ENCODE data around the gene SLC35F4. TPM values are rescaled to one million over a fixed set of nuclear protein-coding genes. Genes with fewer than 3 reads are reported as not detected.

The SLC35F4 gene
- total RNA-seq, 1 donor, result not detected

DNA sequence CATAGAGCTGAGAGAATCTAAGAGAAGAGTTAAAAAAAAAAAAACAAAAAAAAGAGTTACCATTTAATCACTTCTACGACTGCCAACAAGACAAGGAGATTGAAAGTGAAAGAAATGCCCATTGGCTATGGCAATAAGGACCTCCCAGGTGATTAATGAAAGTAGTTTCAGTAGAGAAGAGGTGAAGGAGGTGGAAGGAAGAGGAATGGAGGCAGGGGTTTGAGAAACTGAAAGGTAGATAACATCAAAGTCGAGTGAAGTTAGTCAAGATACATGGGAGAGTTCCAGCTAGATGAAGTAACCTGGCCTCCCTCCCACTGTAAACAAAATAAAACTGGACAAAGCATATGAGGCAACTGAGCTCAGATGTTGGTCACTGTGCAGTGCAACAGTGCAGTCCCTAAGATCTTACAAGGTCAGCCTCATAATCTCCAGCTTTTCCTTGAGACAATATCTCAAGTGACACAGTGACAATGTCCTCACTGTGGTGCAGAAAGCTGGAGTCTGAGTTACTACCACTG, 254.3 kb downstream of the SLC35F4 start:
- H3K4me1 ChIP-seq (ENCODE audit: insufficient read depth, low read length), result no peaks in the 10 kb centered on the region
- H3K27me3 ChIP-seq (ENCODE audit: insufficient read depth, low read length), result no peaks in the 10 kb centered on the region
- no peak overlapping the region for H3K4me3 ChIP-seq (ENCODE audit: low read length)
- no peaks in the 10 kb centered on the region for H3K9me3 ChIP-seq (ENCODE audit: low read depth, low read length)

GRCh38 chr14:57610631-57611030, 255.3 kb downstream of the SLC35F4 start:
- Histone ChIP-seq H3K9me3 (ENCODE audit: low read depth, low read length) (no peaks in the 10 kb centered on the region), H3K4me1 (ENCODE audit: insufficient read depth, low read length) (no peaks in the 10 kb centered on the region), H3K27me3 (ENCODE audit: insufficient read depth, low read length) (no peaks in the 10 kb centered on the region), H3K4me3 (ENCODE audit: low read length) (no peak overlapping the region)

DNA sequence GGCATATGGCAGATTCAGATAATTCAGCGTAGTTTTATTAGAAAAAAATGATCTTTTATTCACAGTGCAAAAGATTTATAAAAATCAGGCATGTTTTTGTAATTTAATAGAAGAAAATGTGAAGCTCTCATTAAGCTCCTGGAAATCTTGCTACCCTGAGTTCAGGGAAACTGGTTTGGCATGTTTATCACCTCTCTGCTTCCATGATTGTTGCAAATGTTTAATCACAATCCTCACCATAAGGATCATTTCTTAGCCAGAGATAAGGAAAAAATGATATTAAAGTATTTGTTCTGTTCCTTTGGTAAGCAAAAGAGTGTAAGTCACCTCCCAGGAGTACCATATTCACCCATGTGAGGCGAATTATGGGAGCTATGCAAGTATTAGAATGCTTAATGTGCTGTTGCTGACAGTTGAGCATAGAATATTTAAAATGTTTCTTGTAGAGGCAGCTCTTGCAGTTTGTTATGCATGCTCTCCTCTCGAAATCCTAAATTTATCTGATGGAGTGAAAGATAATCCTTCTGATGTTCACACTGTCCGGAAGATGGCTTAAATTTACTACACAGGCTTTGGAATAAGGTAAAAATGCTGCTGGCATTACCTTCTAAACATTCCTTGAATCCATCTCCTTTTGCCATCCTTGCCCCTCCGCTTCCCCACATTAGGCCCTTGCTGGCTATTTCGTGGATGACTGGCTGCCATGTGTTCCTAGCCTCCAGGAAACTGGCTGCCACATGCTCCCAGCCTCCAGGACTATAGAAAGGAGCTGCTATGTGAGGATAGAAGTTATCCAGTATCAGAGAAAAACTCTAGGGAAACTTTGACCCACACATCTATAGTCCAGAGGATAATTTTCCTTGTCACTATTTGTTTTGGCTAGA, 256.5 kb downstream of the SLC35F4 start:
- H3K4me1 ChIP-seq (ENCODE audit: insufficient read depth, low read length), result no peaks in the 10 kb centered on the region
- no peaks in the 10 kb centered on the region for H3K27me3 ChIP-seq (ENCODE audit: insufficient read depth, low read length)
- H3K4me3 ChIP-seq (ENCODE audit: low read length), result no peak overlapping the region
- H3K9me3 ChIP-seq (ENCODE audit: low read depth, low read length), result no peaks in the 10 kb centered on the region

DNA sequence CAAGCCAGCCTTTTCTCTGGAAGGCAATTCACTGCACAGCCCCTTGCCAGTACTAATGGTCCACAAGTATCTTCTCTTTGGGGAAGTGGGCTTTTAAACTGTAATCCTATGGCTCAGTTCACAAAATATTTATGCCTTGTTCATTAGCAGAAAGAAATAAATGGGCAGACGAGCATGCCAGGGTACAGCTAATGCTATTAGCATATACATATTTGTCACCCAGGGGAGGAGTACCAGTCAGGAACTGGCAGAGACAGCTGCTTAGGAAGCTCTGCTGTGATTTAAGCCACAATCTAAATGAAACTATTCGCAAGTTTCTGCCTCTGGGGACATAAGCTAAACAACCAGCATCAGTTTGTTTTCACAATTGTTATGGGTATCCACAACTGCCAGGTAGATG, 258.8 kb downstream of the SLC35F4 start:
- H3K9me3 ChIP-seq (ENCODE audit: low read depth, low read length), result no peaks in the 10 kb centered on the region
- peaks cover 2% of the 10 kb centered on the region for H3K27me3 ChIP-seq (ENCODE audit: insufficient read depth, low read length)
- H3K4me1 ChIP-seq (ENCODE audit: insufficient read depth, low read length), result no peaks in the 10 kb centered on the region
- H3K4me3 ChIP-seq (ENCODE audit: low read length), result no peak overlapping the region

GRCh38 chr14:57583396-57583795, 282.5 kb downstream of the SLC35F4 start:
- Histone ChIP-seq H3K9me3 (ENCODE audit: low read depth, low read length) (no peaks in the 10 kb centered on the region), H3K27me3 (ENCODE audit: insufficient read depth, low read length) (no peaks in the 10 kb centered on the region), H3K4me3 (ENCODE audit: low read length) (no peak overlapping the region), H3K4me1 (ENCODE audit: insufficient read depth, low read length) (no peaks in the 10 kb centered on the region)

GRCh38 chr14:57582746-57583145, 283.1 kb downstream of the SLC35F4 start:
- no peaks in the 10 kb centered on the region for H3K9me3 ChIP-seq (ENCODE audit: low read depth, low read length)
- no peaks in the 10 kb centered on the region for H3K4me1 ChIP-seq (ENCODE audit: insufficient read depth, low read length)
- no peak overlapping the region for H3K4me3 ChIP-seq (ENCODE audit: low read length)
- H3K27me3 ChIP-seq (ENCODE audit: insufficient read depth, low read length), result no peaks in the 10 kb centered on the region

GRCh38 chr14:57578801-57579200, 287.1 kb downstream of the SLC35F4 start:
- Histone ChIP-seq H3K27me3 (ENCODE audit: insufficient read depth, low read length) (no peaks in the 10 kb centered on the region), H3K9me3 (ENCODE audit: low read depth, low read length) (no peaks in the 10 kb centered on the region), H3K4me3 (ENCODE audit: low read length) (no peak overlapping the region), H3K4me1 (ENCODE audit: insufficient read depth, low read length) (no peaks in the 10 kb centered on the region)

GRCh38 chr14:57576498-57576897, 289.4 kb downstream of the SLC35F4 start:
- no peaks in the 10 kb centered on the region for H3K4me1 ChIP-seq (ENCODE audit: insufficient read depth, low read length)
- H3K27me3 ChIP-seq (ENCODE audit: insufficient read depth, low read length), result no peaks in the 10 kb centered on the region
- no peak overlapping the region for H3K4me3 ChIP-seq (ENCODE audit: low read length)
- no peaks in the 10 kb centered on the region for H3K9me3 ChIP-seq (ENCODE audit: low read depth, low read length)

DNA sequence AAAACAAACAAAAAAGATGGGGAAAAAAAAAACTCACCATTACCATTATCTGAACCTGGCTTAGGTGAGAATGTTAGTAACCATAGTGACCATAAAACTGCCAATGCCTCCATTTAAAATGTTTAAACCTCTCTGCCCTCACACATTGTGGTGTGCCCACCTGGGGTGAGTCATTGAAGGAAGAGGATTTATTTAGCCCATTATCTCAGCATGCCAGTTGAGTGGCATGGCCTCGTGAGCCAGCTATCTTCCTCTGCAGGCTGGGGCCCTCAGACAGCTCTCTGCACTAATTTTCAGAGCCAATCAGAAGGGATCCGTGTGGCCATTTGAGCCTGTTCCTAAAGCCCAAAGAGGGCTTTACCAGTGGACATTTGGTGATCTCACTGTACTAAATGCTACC, 290.4 kb downstream of the SLC35F4 start:
- H3K4me1 ChIP-seq (ENCODE audit: insufficient read depth, low read length), result no peaks in the 10 kb centered on the region
- no peaks in the 10 kb centered on the region for H3K9me3 ChIP-seq (ENCODE audit: low read depth, low read length)
- H3K27me3 ChIP-seq (ENCODE audit: insufficient read depth, low read length), result no peaks in the 10 kb centered on the region
- H3K4me3 ChIP-seq (ENCODE audit: low read length), result no peak overlapping the region

DNA sequence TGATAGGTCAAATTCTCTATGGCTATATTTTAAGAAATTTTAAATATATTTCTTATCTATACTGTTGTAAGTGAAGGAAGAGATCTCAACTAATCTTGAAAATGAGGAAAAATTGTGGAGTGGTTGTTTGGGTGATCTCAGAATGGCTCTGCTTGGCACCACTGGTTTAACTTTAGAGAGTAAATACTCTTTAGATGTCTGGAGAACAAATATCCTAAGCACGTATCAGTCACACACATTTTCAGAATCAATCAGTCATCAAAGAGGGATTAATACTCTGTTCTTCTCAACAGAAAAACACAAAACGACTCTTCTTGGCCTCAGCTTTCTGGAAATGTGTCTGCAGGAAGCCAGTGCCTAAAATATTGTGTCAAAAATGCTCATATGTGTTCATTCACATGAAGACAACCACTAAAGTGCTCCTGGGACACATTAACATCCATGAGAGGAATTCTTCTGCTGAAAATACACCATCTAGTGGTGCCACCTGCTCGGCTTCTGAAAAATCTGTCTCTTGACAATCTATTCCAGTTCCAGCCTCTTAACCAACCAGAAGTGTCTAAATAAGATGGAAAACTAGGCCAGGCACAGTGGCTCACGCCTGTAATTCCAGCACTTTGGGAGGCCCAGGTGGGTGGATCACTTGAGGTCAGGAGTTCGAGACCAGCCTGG, 291.1 kb downstream of the SLC35F4 start:
- H3K4me3 ChIP-seq (ENCODE audit: low read length), result no peak overlapping the region
- no peaks in the 10 kb centered on the region for H3K27me3 ChIP-seq (ENCODE audit: insufficient read depth, low read length)
- H3K9me3 ChIP-seq (ENCODE audit: low read depth, low read length), result no peaks in the 10 kb centered on the region
- no peaks in the 10 kb centered on the region for H3K4me1 ChIP-seq (ENCODE audit: insufficient read depth, low read length)

DNA sequence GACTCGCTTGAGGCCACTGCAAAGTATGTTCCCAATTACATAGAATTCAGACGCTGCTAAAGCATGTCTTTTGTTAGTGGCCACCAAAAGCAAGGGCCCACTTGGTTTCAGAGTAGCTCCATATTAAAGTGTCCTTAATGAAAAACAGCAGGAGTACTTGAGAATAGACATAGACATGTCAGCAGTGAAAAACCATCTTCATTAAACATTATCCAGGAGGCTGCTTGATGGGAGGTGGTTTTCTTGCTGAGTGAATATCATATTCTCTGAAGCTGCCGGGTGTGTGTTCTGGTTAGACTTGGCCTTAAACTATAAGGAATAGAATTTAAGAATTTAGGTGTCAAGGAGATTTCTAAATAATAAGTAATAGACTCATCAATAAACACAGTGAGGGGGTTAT, 292.7 kb downstream of the SLC35F4 start:
- Histone ChIP-seq H3K9me3 (ENCODE audit: low read depth, low read length) (no peaks in the 10 kb centered on the region), H3K4me1 (ENCODE audit: insufficient read depth, low read length) (no peaks in the 10 kb centered on the region), H3K4me3 (ENCODE audit: low read length) (no peak overlapping the region), H3K27me3 (ENCODE audit: insufficient read depth, low read length) (no peaks in the 10 kb centered on the region)

DNA sequence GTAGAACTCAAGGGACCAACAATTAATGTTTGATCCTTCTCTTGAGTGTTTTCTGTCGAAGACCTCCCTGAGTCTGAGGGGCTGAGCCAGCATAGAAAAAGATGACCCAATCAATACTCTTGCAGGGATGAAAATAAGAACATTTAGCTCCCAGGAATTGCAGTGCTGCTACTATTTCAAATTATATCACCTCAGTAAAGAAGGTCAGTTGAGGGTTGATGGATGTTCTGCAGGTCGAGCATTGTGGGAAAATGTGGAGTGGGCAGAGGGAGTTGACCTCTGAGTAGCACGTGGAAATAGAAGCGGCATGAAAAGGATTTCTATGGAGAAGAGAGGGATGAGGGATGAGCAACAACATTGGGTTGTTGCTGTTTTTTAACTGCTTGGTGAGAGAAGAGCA, 297.3 kb downstream of the SLC35F4 start:
- H3K27me3 ChIP-seq (ENCODE audit: insufficient read depth, low read length), result no peaks in the 10 kb centered on the region
- no peaks in the 10 kb centered on the region for H3K9me3 ChIP-seq (ENCODE audit: low read depth, low read length)
- H3K4me3 ChIP-seq (ENCODE audit: low read length), result no peak overlapping the region
- no peaks in the 10 kb centered on the region for H3K4me1 ChIP-seq (ENCODE audit: insufficient read depth, low read length)

GRCh38 chr14:57567220-57567619, 298.7 kb downstream of the SLC35F4 start:
- no peak overlapping the region for H3K4me3 ChIP-seq (ENCODE audit: low read length)
- H3K4me1 ChIP-seq (ENCODE audit: insufficient read depth, low read length), result no peaks in the 10 kb centered on the region
- H3K9me3 ChIP-seq (ENCODE audit: low read depth, low read length), result no peaks in the 10 kb centered on the region
- H3K27me3 ChIP-seq (ENCODE audit: insufficient read depth, low read length), result no peaks in the 10 kb centered on the region

GRCh38 chr14:57560681-57561080, 305.2 kb downstream of the SLC35F4 start:
- Histone ChIP-seq H3K9me3 (ENCODE audit: low read depth, low read length) (no peaks in the 10 kb centered on the region), H3K4me3 (ENCODE audit: low read length) (no peak overlapping the region), H3K4me1 (ENCODE audit: insufficient read depth, low read length) (no peaks in the 10 kb centered on the region), H3K27me3 (ENCODE audit: insufficient read depth, low read length) (no peaks in the 10 kb centered on the region)

- H3K4me3 ChIP-seq (ENCODE audit: low read length), result no peak overlapping the region
- no peaks in the 10 kb centered on the region for H3K27me3 ChIP-seq (ENCODE audit: insufficient read depth, low read length)
- H3K9me3 ChIP-seq (ENCODE audit: low read depth, low read length), result no peaks in the 10 kb centered on the region
- H3K4me1 ChIP-seq (ENCODE audit: insufficient read depth, low read length), result no peaks in the 10 kb centered on the region
Measured at GRCh38 chr14:57559576-57559975, 306.3 kb downstream of the SLC35F4 start.

Data from mononuclear cell (primary cell).